HFF-Myc (cell line): Measurements from ENCODE around the gene P4HA1.
"Not testable (repeated sequence)": the region's sequence is repeated elsewhere in the genome, so short reads cannot be mapped to it uniquely, and the experiment has no call there.

ENCODE experiments used
- DNase-seq: peaks from one replicate; pipeline ENCODE4 v3.0.0-alpha.2; 2011; ENCODE audit warnings: low read depth; ENCODE audit errors: extremely low read depth
- H3K4me3 ChIP-seq: replicated peaks from 2 replicates; pipeline ENCODE4 v1.5.1; 2011; ENCODE audit warnings: low read depth, mild to moderate bottlenecking, control low read depth, low read length
- CTCF ChIP-seq: IDR thresholded peaks from 2 replicates; pipeline ENCODE4 v1.5.1; 2012; ENCODE audit warnings: mild to moderate bottlenecking, low read depth, low read length, control low read depth; ENCODE audit errors: missing control alignments

P4HA1 gene

GRCh38 chr10:73044378-73045285 is 52.0 kb downstream of the P4HA1 start:
- DNase-seq, result peak; percentile 32
- no peak for TF ChIP-seq CTCF
- H3K4me3 ChIP-seq, result no peak overlapping the region

- no peak for TF ChIP-seq CTCF
- no peak for DNase-seq
- no peak overlapping the region for H3K4me3 ChIP-seq
Observed at GRCh38 chr10:73043766-73044377, 52.8 kb downstream of the P4HA1 start.

- no peak for TF ChIP-seq CTCF
- no peak for DNase-seq
- H3K4me3 ChIP-seq, result no peak overlapping the region
Observed at GRCh38 chr10:73043319-73043718, 53.3 kb downstream of the P4HA1 start.

GRCh38 chr10:73042130-73042529 is 54.5 kb downstream of the P4HA1 start:
- no peak for DNase-seq
- H3K4me3 ChIP-seq, result no peak overlapping the region
- no peak for TF ChIP-seq CTCF

GRCh38 chr10:73039635-73040034 is 57.0 kb downstream of the P4HA1 start:
- TF ChIP-seq CTCF, result no peak
- DNase-seq, result peak; percentile 33

GRCh38 chr10:73036285-73036684 is 60.4 kb downstream of the P4HA1 start:
- DNase-seq, H3K4me3 ChIP-seq: not testable (repeated sequence)

More at GRCh38 chr10:73039635-73040034, 57.0 kb downstream of the P4HA1 start:
- H3K4me3 ChIP-seq, result no peak overlapping the region

- no peak overlapping the region for H3K4me3 ChIP-seq
- DNase-seq, result no peak
- no peak for TF ChIP-seq CTCF
Observed at GRCh38 chr10:73032536-73032935, 64.1 kb downstream of the P4HA1 start.

GRCh38 chr10:73026623-73027022 is 70.0 kb downstream of the P4HA1 start:
- DNase-seq, H3K4me3 ChIP-seq: not testable (repeated sequence)

GRCh38 chr10:73023455-73024070 is 73.1 kb downstream of the P4HA1 start:
- not testable (repeated sequence) for H3K4me3 ChIP-seq, DNase-seq

GRCh38 chr10:73022961-73023360 is 73.7 kb downstream of the P4HA1 start:
- not testable (repeated sequence) for H3K4me3 ChIP-seq, DNase-seq
